Activated effector memory CD4-positive, alpha-beta T cell treated with Interleukin-2 at 50 U/mL for 16 hours (primary cell): ENCODE results near the gene DDX24.

ENCODE experiments used
- DNase-seq: peaks from one replicate; pipeline ENCODE4 v3.0.0-alpha.2; 2020

DDX24 gene

DNA sequence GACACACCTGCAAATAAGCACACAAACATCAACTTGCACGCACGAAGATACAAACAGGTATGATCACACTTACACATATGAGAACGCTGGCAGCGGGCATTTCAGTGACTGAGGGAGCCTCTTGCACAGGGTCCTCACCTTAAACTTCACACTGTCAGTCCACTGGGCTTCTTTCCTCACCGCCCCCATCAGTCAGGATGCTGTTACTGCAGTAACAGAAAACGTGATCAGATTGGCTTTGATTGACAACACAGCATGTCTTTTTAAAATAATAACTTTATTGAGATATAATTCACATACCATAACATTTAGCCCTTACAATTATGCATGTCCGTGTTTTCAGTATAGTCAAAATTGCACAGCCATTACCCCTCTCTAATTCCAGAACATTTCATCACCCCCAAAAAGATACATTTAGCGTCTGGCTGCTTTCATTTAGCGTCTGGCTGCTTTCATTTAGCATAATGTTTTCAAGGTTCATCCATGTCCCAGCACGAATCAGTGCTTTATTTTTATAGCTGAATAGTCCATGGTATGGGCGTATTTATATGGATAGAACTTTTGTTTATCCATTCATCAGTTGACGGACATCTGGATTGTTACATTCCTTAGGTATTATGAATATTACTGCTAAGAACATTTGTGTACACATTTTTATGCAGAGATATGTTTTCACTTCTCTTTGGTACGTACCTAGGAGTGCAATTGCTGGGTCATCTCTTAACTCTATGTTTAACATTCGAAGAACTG lies 75.5 kb downstream of the DDX24 start:
- DNase-seq, result no peak

DNA sequence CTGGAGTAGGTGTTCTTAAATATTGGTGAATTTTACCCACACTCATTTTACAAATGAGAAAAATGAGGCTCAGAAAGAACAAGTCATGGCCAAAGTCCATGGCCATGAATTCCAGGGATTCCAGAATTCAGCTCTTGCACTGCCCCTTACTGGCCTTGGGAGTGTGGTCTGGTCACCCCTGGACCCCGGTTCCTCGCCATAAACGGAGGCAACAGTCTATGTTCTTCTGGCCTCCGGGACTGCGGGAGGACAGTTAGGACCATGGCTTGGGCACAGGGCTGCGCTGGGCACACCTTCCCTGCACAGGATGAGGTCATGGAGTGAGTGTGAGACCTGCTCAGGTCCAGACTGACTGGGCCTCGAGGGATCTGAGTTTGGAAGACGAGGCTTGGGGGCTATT lies 77.0 kb downstream of the DDX24 start:
- DNase-seq, result no peak

DNA sequence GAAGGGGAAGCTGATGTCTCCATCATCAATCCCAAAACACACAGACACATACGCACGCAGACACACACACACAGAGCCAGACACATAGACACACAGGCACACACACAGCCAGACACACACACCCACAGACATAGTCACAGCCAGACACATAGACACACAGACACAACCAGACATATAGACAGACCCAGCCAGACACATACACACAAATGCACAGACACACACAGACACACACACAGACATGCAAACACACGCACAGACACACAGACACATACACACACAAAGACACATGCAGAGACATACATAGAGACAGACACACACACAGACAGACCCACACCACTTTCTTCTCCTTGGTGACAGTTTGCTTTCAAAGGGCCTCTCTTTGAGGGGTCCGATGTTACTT lies 77.6 kb downstream of the DDX24 start:
- DNase-seq, result no peak

DNA sequence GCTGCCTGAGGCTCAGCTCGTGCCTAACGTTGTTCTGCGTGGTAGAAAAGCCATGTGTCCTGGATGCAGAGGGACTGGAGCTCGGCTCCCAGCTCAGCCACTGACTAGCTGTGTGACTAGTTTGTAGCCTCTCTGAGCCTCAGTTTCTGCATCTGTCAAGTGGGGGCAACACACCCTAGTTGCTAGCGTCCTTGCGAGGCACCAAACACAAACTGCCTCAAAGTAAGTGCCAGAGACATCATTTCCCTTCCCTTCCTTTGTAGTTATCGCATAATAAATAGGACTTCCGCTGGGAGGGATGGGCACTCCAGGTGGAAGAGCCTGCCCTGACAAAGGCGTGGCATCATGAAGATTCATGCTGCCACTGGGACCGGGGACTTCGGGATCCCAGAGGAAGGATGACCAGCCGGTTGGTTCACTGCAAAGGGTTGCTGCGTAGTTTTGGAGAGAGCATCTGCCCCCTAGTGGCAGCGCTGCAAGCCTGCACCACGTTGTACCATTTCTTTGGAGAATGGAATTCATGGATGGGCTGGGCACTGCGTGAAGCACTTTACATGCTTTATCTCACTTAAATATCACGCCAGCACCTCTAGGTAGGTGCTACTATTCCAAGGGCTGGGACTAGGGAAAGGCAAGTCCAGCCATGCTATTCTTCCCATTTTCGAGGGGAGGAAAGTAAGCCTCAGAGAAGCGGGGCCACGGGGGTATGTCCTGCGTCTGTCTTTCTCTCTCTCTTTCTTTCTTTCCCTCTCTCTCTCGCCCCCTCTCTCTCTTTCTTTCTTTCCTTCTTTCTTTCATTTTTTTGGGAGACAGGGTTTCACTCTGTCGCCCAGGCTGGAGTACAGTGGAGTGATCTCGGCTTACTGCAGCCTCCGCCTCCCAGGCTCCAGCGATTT lies 79.3 kb downstream of the DDX24 start:
- DNase-seq, result peak; percentile 45

DNA sequence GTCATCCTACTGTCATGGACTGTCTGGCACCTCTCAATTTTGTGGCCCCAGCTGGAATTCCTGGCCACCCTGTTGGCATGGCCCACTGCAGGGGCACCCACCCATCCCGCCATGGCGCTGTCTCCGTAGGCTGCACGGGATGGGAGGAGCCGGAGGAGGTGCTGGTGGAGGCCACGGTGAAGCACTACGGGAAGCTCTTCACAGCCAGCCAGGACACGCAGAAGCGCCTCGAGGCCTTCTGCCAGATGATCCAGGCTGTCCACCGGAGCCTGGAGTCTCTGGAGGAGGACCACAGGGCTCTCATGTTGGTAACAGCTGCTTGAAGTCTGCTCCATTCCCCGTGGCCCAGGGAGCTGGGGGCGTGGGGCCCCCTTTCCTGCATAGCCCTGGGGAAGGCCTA lies 80.0 kb downstream of the DDX24 start:
- DNase-seq, result no peak

DNA sequence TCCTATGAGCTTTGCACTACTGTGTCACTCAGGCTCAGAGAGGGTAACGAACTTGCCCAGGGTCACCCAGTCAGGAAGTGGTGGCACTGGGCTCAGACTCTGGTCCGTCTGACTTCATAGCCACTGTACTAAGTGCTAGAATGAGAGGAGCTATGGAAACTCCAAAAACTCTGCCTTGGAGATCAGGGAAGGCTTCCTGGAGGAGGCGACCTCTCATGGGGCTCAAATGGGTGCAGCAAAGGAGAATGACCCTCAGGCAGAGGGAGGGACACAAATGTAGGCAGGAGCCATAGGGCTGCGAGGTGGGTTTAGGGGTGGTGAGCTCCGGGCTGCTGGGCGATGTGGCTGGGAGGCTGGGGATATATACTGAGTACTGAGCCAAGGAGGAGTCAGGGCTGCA lies 80.7 kb downstream of the DDX24 start:
- DNase-seq, result no peak

DNA sequence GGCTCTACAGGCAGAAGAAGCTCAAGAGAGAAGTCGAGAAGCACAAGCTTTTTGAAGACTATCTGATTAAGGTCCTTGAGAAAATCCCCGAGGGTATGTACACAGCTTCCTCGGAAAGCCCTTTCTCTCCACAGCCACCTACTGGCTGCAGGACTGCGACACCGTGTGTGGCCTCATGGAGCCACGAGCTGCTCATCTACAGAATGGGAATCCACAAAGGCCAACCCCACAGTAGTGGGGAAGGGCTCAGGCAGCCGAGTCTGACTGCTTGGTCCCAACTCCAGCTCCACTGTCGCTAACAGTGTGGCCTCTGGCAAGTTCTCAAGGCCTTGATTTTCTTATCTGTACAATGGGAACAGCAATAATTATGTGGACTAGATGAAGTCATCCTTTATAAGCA lies 81.4 kb downstream of the DDX24 start:
- no peak for DNase-seq

DNA sequence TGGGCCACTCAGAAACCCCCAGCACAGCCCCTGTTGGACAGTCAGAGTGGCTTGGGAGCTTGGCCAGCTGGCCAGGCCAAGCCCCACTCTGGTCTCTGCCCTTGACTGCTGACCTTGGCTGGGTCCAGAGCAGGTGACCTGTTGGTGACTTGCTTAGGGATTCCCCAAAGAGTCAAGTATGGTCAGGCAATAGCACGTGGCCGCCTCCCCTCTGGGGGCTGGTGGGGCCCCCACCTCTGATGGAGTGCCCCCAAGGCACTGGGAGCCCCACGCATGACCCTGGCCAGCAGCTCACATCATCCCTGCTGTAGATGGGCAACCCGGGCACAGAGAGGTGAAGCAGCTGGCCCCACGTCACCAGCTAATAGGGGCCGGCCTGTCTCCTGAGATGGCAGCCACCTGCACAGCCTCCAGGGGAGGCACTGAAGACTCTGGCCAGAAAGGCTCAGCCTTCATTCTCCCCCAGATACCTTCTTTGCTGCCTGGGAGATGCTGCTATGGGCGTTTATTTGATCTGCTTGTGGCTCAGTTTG lies 82.1 kb downstream of the DDX24 start:
- DNase-seq, result no peak
